Astrocyte of the cerebellum (primary cell): Measurements from ENCODE around the gene PLEKHA1.

Source experiments
- DNase-seq: peaks from one replicate; pipeline ENCODE4 v3.0.0-alpha.2; 2011; ENCODE audit warnings: low read depth
- H3K4me3 ChIP-seq: 2 replicates; pipeline ENCODE4 v1.5.1; 2011; ENCODE audit warnings: mild to moderate bottlenecking, low read depth, low read length, moderate library complexity
- CTCF ChIP-seq: IDR thresholded peaks from 2 replicates; pipeline ENCODE4 v1.5.1; 2012; ENCODE audit warnings: low read length, low read depth, moderate library complexity, mild to moderate bottlenecking; ENCODE audit errors: missing control alignments
- in situ Hi-C: cut with HindIII; loops from 2 replicates; pipeline ENCODE4 v1.10.0; 2017; ENCODE audit warnings: low sequenced_read_pairs

Gene PLEKHA1

GRCh38 chr10:122374237-122374858, at the start of gene PLEKHA1:
TSS of gene PLEKHA1 (plus strand) at chr10:122374708. CDS start at chr10:122393201, 18,493 bp downstream.
- H3K4me3 ChIP-seq: peak within 1 kb of the TSS; percentile 72
- TF ChIP-seq CTCF: no peak
- in situ Hi-C loops: no loop called here
- DNase-seq: peak; percentile 87

- no peak for TF ChIP-seq CTCF
Measured at GRCh38 chr10:122325235-122325634, 49.3 kb upstream of the PLEKHA1 start.

GRCh38 chr10:122326385-122326784, 48.1 kb upstream of the PLEKHA1 start:
- no peak for TF ChIP-seq CTCF
- H3K4me3 ChIP-seq: no peak overlapping the region
- DNase-seq: no peak
- in situ Hi-C loops: no loop called here

More at GRCh38 chr10:122325235-122325634, 49.3 kb upstream of the PLEKHA1 start:
- no peak for DNase-seq
- no peak overlapping the region for H3K4me3 ChIP-seq
- in situ Hi-C loops: no loop called here

GRCh38 chr10:122326806-122327205, 47.7 kb upstream of the PLEKHA1 start:
- no peak for TF ChIP-seq CTCF
- in situ Hi-C loops: no loop called here
- DNase-seq: no peak
- no peak overlapping the region for H3K4me3 ChIP-seq

GRCh38 chr10:122327237-122328206, 47.0 kb upstream of the PLEKHA1 start:
- no peak for TF ChIP-seq CTCF
- H3K4me3 ChIP-seq: no peak overlapping the region
- no peak for DNase-seq
- in situ Hi-C loops: no loop called here

GRCh38 chr10:122328676-122329075, 45.8 kb upstream of the PLEKHA1 start:
- in situ Hi-C loops: no loop called here
- TF ChIP-seq CTCF: no peak
- DNase-seq: no peak
- H3K4me3 ChIP-seq: no peak overlapping the region
